ENCODE data around the gene GRM3.

Gene GRM3

DNA sequence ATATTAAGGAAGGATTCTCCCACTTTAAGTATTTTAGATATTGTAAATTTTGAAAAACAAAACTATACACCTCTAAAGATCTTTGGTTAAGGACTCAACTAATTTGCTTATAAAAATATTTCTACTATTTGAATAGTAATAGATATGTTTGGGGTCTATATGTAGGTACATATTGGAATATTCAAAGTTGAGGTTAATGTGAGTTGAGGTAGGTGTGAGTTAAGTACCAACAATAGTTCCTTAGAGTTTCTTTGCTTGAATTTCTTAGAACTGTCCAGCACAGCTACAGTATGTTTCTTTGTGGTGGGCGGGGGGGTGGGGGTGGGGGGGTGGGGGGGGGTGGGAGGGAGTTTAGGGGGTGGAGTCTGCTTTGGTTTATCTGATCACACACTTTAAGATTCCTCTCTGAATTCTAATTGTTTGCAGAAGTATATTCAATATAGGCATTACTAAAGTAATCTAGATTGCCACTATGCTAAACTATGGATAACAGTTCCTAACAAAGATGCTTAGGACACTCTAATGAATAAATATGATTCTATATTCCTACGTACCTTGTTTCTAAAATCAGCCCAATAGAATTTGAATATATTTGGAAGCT, 2.1 kb downstream of the GRM3 start:
- no peak for DNase-seq (ENCODE audit: low read depth)
- H3K4me3 ChIP-seq (ENCODE audit: low read depth, low read length) = no peak overlapping the region
- TF ChIP-seq, protein P1, sequence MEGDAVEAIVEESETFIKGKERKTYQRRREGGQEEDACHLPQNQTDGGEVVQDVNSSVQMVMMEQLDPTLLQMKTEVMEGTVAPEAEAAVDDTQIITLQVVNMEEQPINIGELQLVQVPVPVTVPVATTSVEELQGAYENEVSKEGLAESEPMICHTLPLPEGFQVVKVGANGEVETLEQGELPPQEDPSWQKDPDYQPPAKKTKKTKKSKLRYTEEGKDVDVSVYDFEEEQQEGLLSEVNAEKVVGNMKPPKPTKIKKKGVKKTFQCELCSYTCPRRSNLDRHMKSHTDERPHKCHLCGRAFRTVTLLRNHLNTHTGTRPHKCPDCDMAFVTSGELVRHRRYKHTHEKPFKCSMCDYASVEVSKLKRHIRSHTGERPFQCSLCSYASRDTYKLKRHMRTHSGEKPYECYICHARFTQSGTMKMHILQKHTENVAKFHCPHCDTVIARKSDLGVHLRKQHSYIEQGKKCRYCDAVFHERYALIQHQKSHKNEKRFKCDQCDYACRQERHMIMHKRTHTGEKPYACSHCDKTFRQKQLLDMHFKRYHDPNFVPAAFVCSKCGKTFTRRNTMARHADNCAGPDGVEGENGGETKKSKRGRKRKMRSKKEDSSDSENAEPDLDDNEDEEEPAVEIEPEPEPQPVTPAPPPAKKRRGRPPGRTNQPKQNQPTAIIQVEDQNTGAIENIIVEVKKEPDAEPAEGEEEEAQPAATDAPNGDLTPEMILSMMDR (conservative IDR thresholded peaks at IDR 0.05; ENCODE audit: low read depth, low read length) = no peak

DNA sequence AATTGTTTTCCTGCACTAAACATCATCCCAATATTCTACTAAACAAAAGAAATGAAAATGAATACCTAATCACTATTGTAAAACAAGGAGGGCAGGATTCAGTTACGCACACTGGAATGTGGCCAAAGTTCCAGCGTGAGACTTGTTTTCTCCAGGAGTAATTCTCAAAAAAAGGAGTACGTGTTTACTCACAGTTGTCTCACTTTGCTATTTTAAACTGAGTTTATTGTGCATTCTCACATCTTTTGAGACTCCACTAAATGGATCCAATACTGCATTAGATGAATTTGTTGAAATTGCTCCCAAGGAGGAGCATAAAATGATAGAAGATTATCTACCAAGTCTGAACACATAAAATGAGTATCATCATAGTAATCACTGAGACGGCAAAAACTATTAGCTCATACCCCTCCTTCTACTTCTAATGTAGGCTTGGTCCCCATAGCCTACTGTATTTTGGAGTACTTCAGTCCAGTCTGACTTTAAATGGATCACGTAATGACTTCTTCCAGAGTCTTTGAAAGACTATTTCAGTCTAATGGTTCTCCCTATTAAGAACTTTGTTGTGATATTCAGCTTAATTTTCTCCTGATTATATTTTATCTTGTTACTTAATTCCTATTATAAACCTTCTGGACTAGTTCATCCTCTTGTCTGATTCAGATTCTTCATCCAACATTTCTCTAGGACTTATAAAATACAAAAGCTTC, 3.8 kb downstream of the GRM3 start:
- H3K4me3 ChIP-seq (ENCODE audit: low read depth, low read length) = no peak overlapping the region
- no peak for DNase-seq (ENCODE audit: low read depth)
- TF ChIP-seq, protein P1 (conservative IDR thresholded peaks at IDR 0.05; ENCODE audit: low read depth, low read length) = no peak

DNA sequence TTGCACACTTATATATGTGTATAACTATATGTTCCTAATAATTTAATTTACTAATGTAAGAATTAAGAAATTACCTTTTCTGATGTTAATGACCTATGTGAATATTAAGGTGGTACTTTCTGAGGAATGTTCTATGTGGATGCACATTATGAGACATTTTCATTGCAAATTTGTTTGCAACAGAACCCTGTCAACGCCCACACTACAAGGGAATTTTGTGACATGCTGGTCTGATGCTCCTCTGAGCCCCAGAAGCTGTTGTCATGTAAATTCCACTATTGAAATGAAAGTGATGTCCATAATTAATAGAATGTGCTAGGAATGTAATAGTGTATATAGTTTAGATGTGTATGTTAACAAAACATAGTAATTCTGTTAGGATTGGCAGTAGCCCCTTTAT, 4.5 kb downstream of the GRM3 start:
- no peak overlapping the region for H3K4me3 ChIP-seq (ENCODE audit: low read depth, low read length)
- TF ChIP-seq, protein P1 (conservative IDR thresholded peaks at IDR 0.05; ENCODE audit: low read depth, low read length) = no peak

DNA sequence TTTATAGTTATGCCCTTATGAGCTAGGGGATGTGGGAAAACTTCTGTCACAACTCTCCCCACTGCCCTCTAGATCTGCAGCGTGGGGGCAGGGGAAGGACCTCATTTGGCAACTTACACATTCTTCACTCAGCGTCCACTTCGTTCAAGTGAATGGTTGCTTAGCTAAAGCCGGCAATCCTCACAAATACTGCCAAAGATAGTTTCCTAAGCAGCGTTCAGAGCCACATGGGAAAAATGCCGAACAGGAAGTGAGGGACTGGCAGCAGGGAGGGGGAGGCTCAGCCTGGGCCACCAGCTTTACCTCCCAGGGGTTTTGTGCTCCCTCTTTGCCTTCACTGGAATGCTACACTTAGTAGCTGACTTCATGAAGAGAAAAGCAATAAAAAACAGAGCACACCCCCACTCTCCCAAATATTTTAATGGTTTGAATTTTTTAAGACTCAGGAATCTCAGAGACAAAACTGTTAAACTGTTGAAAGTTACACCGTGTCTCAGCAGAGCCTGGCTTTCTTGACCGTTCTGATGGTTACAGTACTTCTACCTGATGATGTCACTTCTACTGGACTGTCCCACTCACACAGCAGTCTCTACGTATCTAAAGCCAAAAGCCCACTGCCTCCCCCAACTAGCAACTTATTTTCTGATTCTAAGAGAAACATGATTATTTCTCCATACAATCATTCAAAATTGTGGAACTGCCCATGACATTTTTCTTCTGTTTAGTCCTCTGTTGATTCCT, 10.4 kb downstream of the GRM3 start:
- DNase-seq (ENCODE audit: low read depth) = peak; percentile 6
- H3K4me3 ChIP-seq (ENCODE audit: low read depth, low read length) = no peak overlapping the region
- TF ChIP-seq, protein P1 (conservative IDR thresholded peaks at IDR 0.05; ENCODE audit: low read depth, low read length) = no peak

More for the DNA sequence above, 4.5 kb downstream of the GRM3 start:
- DNase-seq (ENCODE audit: low read depth) = no peak

DNA sequence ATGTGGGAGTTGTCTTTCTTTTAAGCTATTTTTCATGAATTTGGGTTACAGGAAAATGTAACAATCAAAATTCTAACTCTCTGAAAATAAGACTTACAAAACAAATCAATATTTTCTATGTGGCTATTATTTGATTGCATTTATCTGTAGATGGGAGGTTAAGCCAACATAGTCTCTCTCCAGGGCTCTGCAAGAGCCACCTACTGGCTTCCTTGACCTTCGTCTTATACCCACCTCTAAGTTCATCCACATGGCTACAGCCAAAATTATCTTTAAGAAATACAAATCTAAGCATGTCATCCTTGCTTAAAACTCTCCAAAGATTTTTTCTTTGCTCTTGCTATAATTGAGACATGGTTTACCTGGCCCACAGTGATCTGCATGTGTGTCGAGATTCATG, 14.2 kb downstream of the GRM3 start:
- DNase-seq (ENCODE audit: low read depth) = no peak
- TF ChIP-seq, protein P1 (conservative IDR thresholded peaks at IDR 0.05; ENCODE audit: low read depth, low read length) = no peak
- H3K4me3 ChIP-seq (ENCODE audit: low read depth, low read length) = no peak overlapping the region

DNA sequence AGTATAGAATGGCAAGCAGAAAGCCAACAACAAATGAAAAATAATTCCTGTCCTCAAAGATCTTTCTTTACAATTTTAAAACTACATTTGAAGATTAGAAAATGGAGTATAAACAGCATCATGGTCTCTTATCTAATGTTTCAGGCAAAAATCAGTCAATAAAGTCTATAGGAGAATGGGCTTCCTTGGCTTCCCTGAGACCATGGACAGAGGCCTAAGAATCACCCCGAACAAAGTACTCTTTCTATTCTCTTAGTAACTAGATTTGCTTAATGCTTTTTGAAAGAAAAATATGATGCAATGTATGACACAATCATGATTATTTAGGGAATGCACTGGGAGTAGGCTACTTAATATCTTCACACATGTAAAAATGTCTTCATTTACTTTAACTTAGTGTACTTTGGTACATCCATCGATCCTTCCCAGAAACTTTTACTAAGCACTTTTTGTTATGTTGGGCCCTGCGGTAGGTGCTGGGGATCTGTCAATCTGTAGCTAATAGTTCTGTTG, 17.3 kb downstream of the GRM3 start:
- no peak overlapping the region for H3K4me3 ChIP-seq (ENCODE audit: low read depth, low read length)
- TF ChIP-seq, protein P1 (conservative IDR thresholded peaks at IDR 0.05; ENCODE audit: low read depth, low read length) = no peak
- no peak for DNase-seq (ENCODE audit: low read depth)
